Muscle layer of duodenum (tissue), 2 donors: Measurements from ENCODE around the gene NGDN.
"Not testable (repeated sequence)": the region's sequence is repeated elsewhere in the genome, so short reads cannot be mapped to it uniquely, and the experiment has no call there.

Experiments
- H3K27ac ChIP-seq: one replicate; pipeline ENCODE4 v1.7.0; 2013; ENCODE audit warnings: mild to moderate bottlenecking, low read length
- H3K27me3 ChIP-seq: one replicate; pipeline ENCODE4 v1.7.0; 2013; ENCODE audit warnings: low read depth, mild to moderate bottlenecking, control low read depth, low read length
- H3K36me3 ChIP-seq, 2 donors: one replicate each; pipeline ENCODE4 v1.7.0; 2013; ENCODE audit warnings: low read length in 2 of 2, control low read depth in 1 of 2, mild to moderate bottlenecking in 1 of 2; ENCODE audit not compliant: insufficient read depth in 2 of 2, control insufficient read depth in 1 of 2
- H3K4me1 ChIP-seq, 2 donors: one replicate each; pipeline ENCODE4 v1.7.0; 2013; ENCODE audit warnings: low read length in 2 of 2, mild to moderate bottlenecking in 2 of 2, control low read depth in 1 of 2, moderate library complexity in 1 of 2; ENCODE audit not compliant: insufficient read depth in 2 of 2, control insufficient read depth in 1 of 2
- H3K4me3 ChIP-seq, 2 donors: one replicate each; pipeline ENCODE4 v1.7.0; 2013; ENCODE audit warnings: low read length in 2 of 2, low read depth in 1 of 2, mild to moderate bottlenecking in 1 of 2
- H3K9me3 ChIP-seq, 2 donors: one replicate each; pipeline ENCODE4 v1.7.0; 2013; ENCODE audit warnings: low read length in 2 of 2, control low read depth in 1 of 2, mild to moderate bottlenecking in 1 of 2; ENCODE audit not compliant: control insufficient read depth in 1 of 2
- donor health status: healthy.

Gene NGDN

GRCh38 chr14:23456883-23457586 lies 12.5 kb upstream of the NGDN start:
- H3K4me1 ChIP-seq, H3K27me3 ChIP-seq, H3K27ac ChIP-seq: not testable (repeated sequence)

GRCh38 chr14:23457587-23458445 lies 11.7 kb upstream of the NGDN start:
- Histone ChIP-seq H3K27ac (no peak overlapping the region), H3K27me3 (no peaks in the 10 kb centered on the region), H3K4me1 (no peaks in the 10 kb centered on the region)

More at GRCh38 chr14:23456883-23457586, 12.5 kb upstream of the NGDN start:
- H3K36me3 ChIP-seq, H3K9me3 ChIP-seq, H3K4me3 ChIP-seq: not testable (repeated sequence)

GRCh38 chr14:23460960-23461359 lies 8.5 kb upstream of the NGDN start:
- H3K4me3 ChIP-seq = no peak overlapping the region
- no peak overlapping the region for H3K27ac ChIP-seq
- H3K27me3 ChIP-seq = no peaks in the 10 kb centered on the region
- H3K9me3 ChIP-seq = no peaks in the 10 kb centered on the region
- no peaks in the 10 kb centered on the region for H3K36me3 ChIP-seq
- H3K4me1 ChIP-seq = no peaks in the 10 kb centered on the region

More at GRCh38 chr14:23457587-23458445, 11.7 kb upstream of the NGDN start:
- Histone ChIP-seq H3K4me3 (no peak overlapping the region), H3K9me3 (no peaks in the 10 kb centered on the region), H3K36me3 (no peaks in the 10 kb centered on the region)

GRCh38 chr14:23464700-23465099 lies 4.8 kb upstream of the NGDN start:
- peaks cover 0 to 5% of the 10 kb centered on the region in 2 donors for H3K4me1 ChIP-seq
- peaks cover 0 to 2% of the 10 kb centered on the region in 2 donors for H3K36me3 ChIP-seq
- no peaks in the 10 kb centered on the region for H3K27me3 ChIP-seq
- H3K27ac ChIP-seq = no peak overlapping the region
- H3K4me3 ChIP-seq = no peak overlapping the region
- no peaks in the 10 kb centered on the region for H3K9me3 ChIP-seq

- no peak overlapping the region for H3K4me3 ChIP-seq
- peaks cover 0 to 4% of the 10 kb centered on the region in 2 donors for H3K36me3 ChIP-seq
- no peak overlapping the region for H3K27ac ChIP-seq
Measured at GRCh38 chr14:23465261-23465660, 4.2 kb upstream of the NGDN start.

GRCh38 chr14:23468704-23469126 lies 788 bp upstream of the NGDN start:
- Histone ChIP-seq H3K4me1 (peaks cover 4 to 19% of the 10 kb centered on the region in 2 donors), H3K4me3 (peak overlapping the region; percentile 99 to 100), H3K27me3 (no peaks in the 10 kb centered on the region), H3K27ac (peak overlapping the region; percentile 97), H3K36me3 (peaks cover 8 to 30% of the 10 kb centered on the region in 2 donors), H3K9me3 (no peaks in the 10 kb centered on the region)

More at GRCh38 chr14:23465261-23465660, 4.2 kb upstream of the NGDN start:
- Histone ChIP-seq H3K27me3 (no peaks in the 10 kb centered on the region), H3K9me3 (no peaks in the 10 kb centered on the region), H3K4me1 (peaks cover 3 to 10% of the 10 kb centered on the region in 2 donors)

GRCh38 chr14:23469906-23470403 lies 452 bp downstream of the NGDN start:
- Histone ChIP-seq H3K9me3 (no peaks in the 10 kb centered on the region), H3K27me3 (no peaks in the 10 kb centered on the region), H3K4me1 (peaks cover 4 to 19% of the 10 kb centered on the region in 2 donors), H3K27ac (peak overlapping the region; percentile 97), H3K36me3 (peaks cover 20 to 41% of the 10 kb centered on the region in 2 donors), H3K4me3 (peak overlapping the region; percentile 99 to 100)

GRCh38 chr14:23470947-23471346 lies 1.4 kb downstream of the NGDN start:
- H3K4me1 ChIP-seq = peaks cover 4 to 19% of the 10 kb centered on the region in 2 donors

GRCh38 chr14:23478109-23478759 lies 8.7 kb downstream of the NGDN start:
- Histone ChIP-seq H3K36me3 (peaks cover 41 to 54% of the 10 kb centered on the region in 2 donors), H3K27ac (no peak overlapping the region), H3K4me3 (no peak overlapping the region), H3K27me3 (no peaks in the 10 kb centered on the region), H3K9me3 (no peaks in the 10 kb centered on the region), H3K4me1 (no peaks in the 10 kb centered on the region)

More at GRCh38 chr14:23470947-23471346, 1.4 kb downstream of the NGDN start:
- H3K27me3 ChIP-seq = no peaks in the 10 kb centered on the region
- H3K4me3 ChIP-seq = no peak overlapping the region
- no peak overlapping the region for H3K27ac ChIP-seq
- H3K36me3 ChIP-seq = peaks cover 30 to 51% of the 10 kb centered on the region in 2 donors
- no peaks in the 10 kb centered on the region for H3K9me3 ChIP-seq

- Histone ChIP-seq H3K4me3 (no peak overlapping the region), H3K9me3 (no peaks in the 10 kb centered on the region), H3K4me1 (no peaks in the 10 kb centered on the region), H3K27me3 (no peaks in the 10 kb centered on the region), H3K36me3 (peaks cover 13 to 29% of the 10 kb centered on the region in 2 donors), H3K27ac (no peak overlapping the region)
Measured at GRCh38 chr14:23481362-23481970, 12.0 kb downstream of the NGDN start.
